GM21367 (cell line): Measurements from ENCODE around the gene PDE7B.

ENCODE experiments used
- ATAC-seq: cut with Tn5 transposase; IDR thresholded peaks from one replicate; pipeline ENCODE4 v1.9.1; 2021; ENCODE audit not compliant: unreplicated experiment

The PDE7B gene

GRCh38 chr6:135922746-135923145 lies 71.2 kb downstream of the PDE7B start:
- no peak for ATAC-seq

DNA sequence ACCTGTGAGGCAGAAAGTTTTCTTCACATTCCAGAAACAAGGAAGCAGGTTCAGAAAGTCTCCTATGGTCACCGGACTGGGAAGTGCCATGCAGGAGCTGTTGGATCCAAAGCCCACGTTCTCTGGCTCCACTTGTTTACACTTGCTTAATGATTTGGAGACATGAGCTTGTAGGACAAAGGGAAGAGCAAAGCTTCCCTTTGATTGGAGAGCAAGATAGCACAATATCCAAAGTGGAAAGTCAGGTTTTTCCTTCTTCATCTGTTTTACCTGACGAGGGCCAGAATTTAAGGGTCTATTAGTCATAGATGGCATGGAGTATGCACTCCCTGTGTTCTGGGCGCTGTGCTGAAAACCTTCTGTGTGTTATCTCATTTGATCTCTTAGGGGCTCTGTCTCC lies 81.2 kb downstream of the PDE7B start:
- ATAC-seq, result no peak

- no peak for ATAC-seq
Measured at GRCh38 chr6:135935941-135936601, 84.6 kb downstream of the PDE7B start.

- ATAC-seq, result no peak
Measured at GRCh38 chr6:135936606-135937005, 85.1 kb downstream of the PDE7B start.

DNA sequence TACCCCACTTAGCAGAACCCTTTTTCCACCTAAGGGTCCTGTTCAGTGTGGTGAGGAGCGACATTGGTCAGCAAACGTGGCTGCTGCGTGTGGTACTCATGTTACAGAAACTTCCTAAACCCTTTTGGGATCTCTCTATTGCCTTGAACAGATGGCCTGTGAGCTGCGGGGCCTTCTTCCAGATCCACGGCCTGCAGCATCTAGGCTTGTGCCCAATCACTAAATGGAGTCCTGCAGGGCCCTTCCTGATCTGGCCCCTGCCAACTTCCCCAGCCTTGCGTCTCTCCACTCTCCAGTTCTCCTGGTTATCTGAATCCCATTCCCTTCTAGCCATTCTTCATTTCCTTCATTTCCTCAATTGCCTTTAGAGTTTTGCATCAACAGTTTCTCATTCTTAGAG lies 85.6 kb downstream of the PDE7B start:
- no peak for ATAC-seq

DNA sequence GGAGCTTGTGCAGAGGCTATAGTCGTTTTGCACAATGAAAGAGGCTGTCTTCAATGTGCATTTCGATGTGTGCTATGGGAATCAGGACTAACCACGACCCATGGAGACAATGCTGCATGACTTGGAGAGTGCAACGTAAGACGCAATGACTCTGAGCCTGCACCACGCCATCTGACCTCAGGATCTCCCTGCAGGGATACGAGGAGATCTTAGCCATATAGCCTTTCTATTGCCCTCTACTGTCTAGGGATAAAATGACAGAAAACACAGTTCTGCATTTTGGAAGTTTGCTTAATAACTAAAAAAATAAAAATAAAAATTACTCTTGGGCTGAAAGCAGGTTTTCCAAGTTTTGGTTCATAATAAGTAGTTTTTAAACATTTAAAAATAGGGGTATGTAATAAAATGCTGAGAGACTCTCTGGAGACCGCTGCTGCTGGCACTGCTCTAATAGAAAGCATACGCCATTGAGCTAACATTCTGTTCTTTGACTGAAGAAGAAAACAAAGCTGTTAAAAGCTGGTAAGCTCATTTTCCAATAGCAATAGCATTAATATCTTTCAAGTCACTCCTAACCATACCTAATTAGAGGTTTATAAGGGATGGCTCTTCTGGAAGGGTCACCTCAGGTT lies 87.2 kb downstream of the PDE7B start:
- no peak for ATAC-seq

DNA sequence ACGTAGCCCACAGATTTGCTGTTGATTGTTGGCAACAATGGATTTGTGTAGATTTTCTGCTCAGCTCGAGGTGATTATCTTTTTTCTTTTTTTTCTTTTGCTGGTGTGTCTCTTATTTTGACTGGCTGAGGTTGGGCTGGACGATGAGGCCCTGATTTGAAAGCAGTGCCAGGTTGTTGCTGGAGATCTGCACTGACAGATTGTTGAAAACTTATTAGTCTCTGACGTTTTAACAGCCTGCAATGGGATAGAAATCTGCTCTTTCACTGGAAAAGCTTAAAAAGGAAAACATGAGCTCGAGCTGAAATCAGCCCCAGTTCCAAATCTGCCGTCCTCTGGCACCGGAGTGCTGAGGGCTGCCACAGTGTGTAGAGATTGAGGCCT lies 87.7 kb downstream of the PDE7B start:
- ATAC-seq, result no peak

DNA sequence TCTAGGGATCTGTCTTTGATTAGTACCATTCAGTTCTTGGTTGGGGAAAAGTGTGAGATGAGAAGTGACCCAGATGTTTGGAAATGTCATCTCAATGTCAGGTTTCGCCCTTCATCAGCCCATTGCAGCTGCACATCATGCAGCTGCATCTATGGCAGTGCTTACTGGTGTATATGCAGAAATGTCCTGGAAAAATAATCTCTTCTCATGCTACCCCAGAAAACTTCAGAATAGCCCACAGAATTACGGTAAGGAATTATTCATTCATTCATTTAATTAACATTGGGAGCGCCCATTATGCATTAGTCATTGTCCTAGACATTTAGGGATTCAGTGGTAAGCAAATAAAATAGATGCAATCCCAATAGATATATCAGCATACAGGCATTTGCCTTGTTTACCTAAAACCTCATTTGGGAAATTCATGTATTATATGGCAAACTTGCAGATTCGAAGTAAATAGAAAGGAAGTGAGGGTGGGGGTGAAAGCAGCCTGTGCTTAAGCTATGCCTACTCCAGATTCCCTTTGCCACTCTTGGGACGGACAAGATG lies 89.2 kb downstream of the PDE7B start:
- no peak for ATAC-seq

DNA sequence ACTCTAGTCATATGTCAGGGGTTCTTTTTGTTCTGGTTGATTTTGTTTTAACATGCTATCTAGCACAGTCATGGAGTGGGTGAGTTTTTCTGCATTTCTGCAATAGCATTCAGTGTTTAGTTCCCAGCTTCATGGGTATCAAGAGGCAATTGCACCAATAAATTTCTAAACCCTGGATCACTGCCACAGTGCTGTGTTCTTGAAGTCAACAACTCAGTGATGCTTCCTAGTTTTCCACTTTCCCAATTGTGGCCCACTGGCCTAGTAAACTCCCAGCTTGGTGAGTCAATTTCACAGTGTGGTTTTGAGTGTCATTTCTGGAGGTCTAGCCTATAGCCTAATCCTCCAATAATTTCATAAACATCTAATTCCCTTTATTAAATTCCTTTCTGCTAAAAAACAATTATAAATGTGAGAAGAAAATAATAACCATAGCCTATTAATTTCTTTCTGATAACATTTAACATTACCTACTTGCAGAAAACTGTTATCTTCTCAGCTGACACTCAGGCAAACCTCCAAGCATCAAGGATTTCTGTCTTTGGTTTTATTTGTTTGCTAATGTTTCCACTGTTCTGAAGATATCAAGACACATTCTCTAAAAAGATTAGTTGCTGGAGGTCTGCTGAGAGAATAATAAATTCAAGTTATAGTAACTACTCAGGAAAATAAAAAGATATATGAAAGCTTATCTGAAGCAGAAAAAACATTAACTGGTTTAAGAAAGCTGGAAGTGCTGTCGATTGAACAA lies 89.9 kb downstream of the PDE7B start:
- ATAC-seq, result no peak

- ATAC-seq, result no peak
Measured at GRCh38 chr6:135944120-135944519, 92.6 kb downstream of the PDE7B start.

DNA sequence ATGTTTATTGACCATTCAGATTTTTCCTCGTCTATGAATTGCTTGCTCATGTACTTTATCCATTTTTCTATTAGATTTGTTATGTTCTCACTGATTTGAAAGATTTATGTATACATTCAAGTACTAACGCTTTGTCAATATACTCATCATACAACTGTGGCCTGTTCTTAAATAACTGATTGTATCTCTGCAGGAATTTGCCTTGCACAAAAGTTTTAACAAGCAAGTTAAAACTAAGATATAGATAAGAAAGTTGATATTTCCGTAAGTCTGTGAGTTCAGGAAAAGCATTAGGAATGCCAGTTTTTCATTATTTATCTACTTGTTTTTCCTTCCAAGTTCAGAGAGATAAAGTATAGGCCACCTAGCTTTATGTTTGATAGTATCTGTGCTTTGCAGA lies 95.2 kb downstream of the PDE7B start:
- no peak for ATAC-seq

DNA sequence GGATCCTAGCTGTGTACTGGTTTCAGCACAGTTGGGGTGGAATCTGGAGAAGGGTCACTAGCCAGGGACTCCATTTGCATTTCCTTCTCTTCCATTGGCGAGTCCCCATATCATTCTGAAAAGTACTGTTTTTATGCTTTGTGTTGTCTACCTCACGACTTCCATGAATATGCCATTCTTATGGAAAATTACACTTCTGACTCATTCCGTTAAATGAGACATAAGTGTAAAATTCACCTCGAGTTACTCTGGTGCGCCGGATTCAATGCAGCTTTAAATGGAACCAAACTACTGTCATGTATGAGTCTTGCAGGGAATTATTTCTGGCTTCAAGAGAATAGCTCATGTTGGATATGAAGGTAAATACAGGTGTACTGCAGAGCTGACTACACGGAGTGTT lies 99.2 kb downstream of the PDE7B start:
- no peak for ATAC-seq

- ATAC-seq, result no peak
Measured at GRCh38 chr6:135951169-135951568, 99.7 kb downstream of the PDE7B start.

- ATAC-seq, result no peak
Measured at GRCh38 chr6:135953818-135954217, 102.3 kb downstream of the PDE7B start.

- ATAC-seq, result no peak
Measured at GRCh38 chr6:135955099-135955498, 103.6 kb downstream of the PDE7B start.

DNA sequence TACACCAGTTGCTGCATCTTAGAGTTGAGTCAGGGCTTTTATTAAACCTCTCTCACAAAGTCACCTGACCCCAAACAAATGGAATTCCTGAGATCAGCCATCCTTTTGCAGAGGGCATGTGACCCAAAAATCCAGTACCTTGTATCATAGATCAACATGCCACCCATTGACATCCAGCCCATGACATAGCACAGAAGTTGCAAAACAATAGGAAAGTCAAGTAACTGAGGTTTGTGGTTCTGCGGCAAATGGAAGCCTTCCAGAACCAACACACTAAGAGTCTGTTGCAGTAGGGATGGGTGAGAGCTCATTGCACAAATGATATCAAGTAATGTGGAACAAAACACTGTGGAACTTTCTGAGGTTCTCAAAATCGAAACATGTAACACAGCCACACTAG lies 111.2 kb downstream of the PDE7B start:
- ATAC-seq, result no peak

GRCh38 chr6:135970750-135971149 lies 119.2 kb downstream of the PDE7B start:
- ATAC-seq, result no peak

DNA sequence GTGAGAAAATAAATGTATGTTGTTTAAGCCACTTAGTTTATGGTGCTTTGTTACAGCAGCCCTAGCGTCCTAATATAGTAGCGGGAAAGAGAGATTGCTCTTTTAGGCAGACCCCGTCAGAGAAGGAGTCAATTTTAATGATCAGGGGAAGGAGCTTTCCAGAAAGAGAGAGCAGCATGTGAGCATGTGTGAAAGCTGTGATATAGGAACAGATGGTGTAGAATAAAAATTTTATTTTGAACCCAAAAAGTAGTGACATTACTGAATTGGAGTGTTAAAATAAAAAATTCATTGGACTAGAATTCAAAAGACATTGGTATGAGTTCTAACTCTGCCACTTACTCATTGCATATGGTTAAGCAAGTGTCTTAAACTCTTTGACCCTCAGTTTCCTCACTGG lies 119.8 kb downstream of the PDE7B start:
- no peak for ATAC-seq

- ATAC-seq, result no peak
Measured at GRCh38 chr6:135972150-135972549, 120.6 kb downstream of the PDE7B start.

- ATAC-seq, result no peak
Measured at GRCh38 chr6:135972586-135972985, 121.1 kb downstream of the PDE7B start.

- no peak for ATAC-seq
Measured at GRCh38 chr6:135974426-135974825, 122.9 kb downstream of the PDE7B start.

GRCh38 chr6:135976585-135976984 lies 125.1 kb downstream of the PDE7B start:
- ATAC-seq, result no peak
